GM10266 (cell line): Measurements from ENCODE around the gene ZNF738.

Experiments used
- DNase-seq: peaks from one replicate; pipeline ENCODE4 v3.0.0; 2012; ENCODE audit errors: extremely low spot score
- CTCF ChIP-seq: IDR thresholded peaks from 2 replicates; pipeline ENCODE4 v1.5.1; 2012; ENCODE audit warnings: mild to moderate bottlenecking, low read depth; ENCODE audit not compliant: control insufficient read depth, insufficient read depth; ENCODE audit errors: missing control alignments

Gene ZNF738

GRCh38 chr19:21396121-21396520, 37.3 kb downstream of the ZNF738 start:
- no peak for DNase-seq
- no peak for TF ChIP-seq CTCF

GRCh38 chr19:21396893-21397572, 38.2 kb downstream of the ZNF738 start, which contains the start of gene ZNF493:
Gene ZNF493 (plus strand): TSS chr19:21397133. CDS start chr19:21397238, 105 bp downstream.
- TF ChIP-seq CTCF = no peak
- peak; percentile 74 for DNase-seq

- no peak for TF ChIP-seq CTCF
- DNase-seq = no peak
These were observed 40.1 kb downstream of the ZNF738 start for GRCh38 chr19:21398851-21399250.

GRCh38 chr19:21402303-21402985, 43.6 kb downstream of the ZNF738 start:
- DNase-seq = no peak
- TF ChIP-seq CTCF = no peak

- DNase-seq = no peak
- TF ChIP-seq CTCF = no peak
These were observed 51.4 kb downstream of the ZNF738 start for GRCh38 chr19:21410166-21410565.

- no peak for DNase-seq
- TF ChIP-seq CTCF = no peak
These were observed 63.4 kb downstream of the ZNF738 start for GRCh38 chr19:21422244-21422643.
